NCI-H2107 treated with DMSO at 0.1 percent for 48 hours (cell line): Measurements from ENCODE around the gene KAZALD1.
"Not testable (repeated sequence)": the region's sequence is repeated elsewhere in the genome, so short reads cannot be mapped to it uniquely, and the experiment has no call there.

Source experiments
- DNase-seq: peaks from one replicate; lab custom pipeline; 2025; ENCODE audit not compliant: unreplicated experiment; lab: John Stamatoyannopoulos, UW

Gene KAZALD1

GRCh38 chr10:101029520-101030295, 32.1 kb upstream of the KAZALD1 start:
- no peak for DNase-seq

DNA sequence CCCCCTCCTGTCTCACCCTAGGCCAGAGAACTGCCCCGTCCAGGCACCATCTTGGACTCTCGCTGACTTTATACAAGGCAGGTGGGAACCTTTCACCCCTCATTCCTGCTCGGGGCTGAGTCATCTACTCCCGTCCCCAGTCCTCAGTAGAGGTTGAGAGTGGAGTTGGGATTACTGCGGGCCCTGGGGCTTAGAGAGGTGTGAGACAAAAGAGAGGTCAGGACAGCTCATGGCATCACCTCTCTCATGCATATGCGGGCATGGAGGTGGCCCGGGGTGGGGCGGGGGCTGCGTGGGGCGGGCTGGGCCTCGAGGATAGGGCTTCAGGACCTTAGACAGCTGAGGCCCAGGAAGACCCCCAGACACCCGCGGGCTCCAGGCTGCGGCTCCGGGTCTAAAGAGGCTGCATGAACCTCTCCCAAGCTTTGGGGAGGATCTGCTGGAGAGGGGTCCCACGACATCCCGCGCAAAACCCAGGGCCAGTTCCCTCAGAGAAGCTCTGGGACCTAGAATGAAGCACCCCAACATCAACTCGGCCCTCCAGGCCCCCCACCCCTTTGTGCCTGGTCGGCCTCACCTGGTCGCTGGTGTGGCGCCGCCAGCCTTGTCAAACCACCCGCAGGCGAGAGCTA, 31.2 kb upstream of the KAZALD1 start:
- DNase-seq = no peak

GRCh38 chr10:101031128-101031795, 30.5 kb upstream of the KAZALD1 start, which contains the start of the genes PDZD7 and SFXN3:
Gene PDZD7, minus strand, starts transcription at chr10:101031129. Its CDS starts 910 bp downstream, at chr10:101030219.
Gene SFXN3, plus strand, starts transcription at chr10:101031234. Its CDS starts 3,461 bp downstream, at chr10:101034695.
- DNase-seq = peak; percentile 64

- peak; percentile 13 for DNase-seq
Measured at GRCh38 chr10:101031796-101032636, 29.8 kb upstream of the KAZALD1 start.

GRCh38 chr10:101032637-101033224, 29.1 kb upstream of the KAZALD1 start:
- no peak for DNase-seq

GRCh38 chr10:101033276-101033675, 28.5 kb upstream of the KAZALD1 start:
- DNase-seq = no peak

- not testable (repeated sequence) for DNase-seq
Measured at GRCh38 chr10:101034404-101034803, 27.4 kb upstream of the KAZALD1 start.

- DNase-seq = no peak
Measured at GRCh38 chr10:101035314-101035713, 26.5 kb upstream of the KAZALD1 start.

DNA sequence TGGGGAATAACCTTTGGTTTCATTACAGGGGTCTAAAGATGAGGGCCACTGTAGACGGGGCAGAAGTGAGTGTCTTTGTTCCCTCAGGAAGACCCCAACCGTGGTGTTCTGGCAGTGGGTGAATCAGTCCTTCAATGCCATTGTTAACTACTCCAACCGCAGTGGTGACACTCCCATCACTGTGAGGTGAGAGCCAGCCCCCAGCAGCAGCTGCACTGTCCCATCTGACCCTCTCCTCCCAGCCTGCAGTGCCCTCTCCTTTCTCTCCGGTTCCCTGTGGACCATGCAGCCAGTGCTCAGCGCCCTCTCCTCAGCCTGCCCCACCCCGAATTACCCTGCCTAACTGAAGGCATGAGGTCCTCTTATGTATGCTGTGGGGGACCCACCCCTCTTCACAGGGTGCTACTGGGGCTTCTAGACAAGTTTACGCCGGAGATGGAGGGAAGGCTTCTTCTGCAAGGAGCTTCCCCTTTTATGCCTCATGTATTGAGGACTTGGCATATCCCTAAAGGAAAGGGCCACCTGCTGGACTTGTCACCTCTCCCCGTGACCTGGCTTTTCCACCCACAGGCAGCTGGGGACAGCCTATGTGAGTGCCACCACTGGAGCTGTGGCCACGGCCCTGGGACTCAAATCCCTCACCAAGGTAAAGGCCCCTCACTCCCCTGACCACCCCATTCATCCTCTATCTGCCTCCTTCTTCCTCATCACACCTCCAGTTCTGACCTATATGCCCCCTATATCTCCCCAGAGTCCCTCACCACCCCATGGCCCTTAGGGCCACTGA, 25.7 kb upstream of the KAZALD1 start:
- no peak for DNase-seq

- no peak for DNase-seq
Measured at GRCh38 chr10:101036726-101037125, 25.1 kb upstream of the KAZALD1 start.

- no peak for DNase-seq
Measured at GRCh38 chr10:101038484-101038883, 23.3 kb upstream of the KAZALD1 start.

DNA sequence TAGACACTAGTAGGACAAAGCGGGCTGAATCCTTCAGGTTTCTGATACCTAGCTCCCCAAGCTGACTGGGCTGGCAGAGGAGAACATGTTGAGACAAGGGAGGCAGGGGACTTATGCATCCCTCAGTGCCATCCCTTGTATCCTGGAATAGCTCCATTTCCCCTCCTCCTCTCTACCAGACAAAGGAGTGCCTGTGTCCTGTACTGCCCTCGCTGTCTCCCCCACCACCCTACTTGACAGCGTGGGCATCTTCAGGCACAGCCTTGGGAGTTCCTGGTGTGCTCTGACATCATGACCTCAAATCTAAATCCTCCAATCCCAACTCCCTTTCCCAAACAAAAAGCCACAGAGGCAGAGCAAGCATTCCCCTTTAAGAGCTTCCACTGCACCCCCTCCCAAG, 21.7 kb upstream of the KAZALD1 start:
- DNase-seq = no peak

- no peak for DNase-seq
Measured at GRCh38 chr10:101040851-101041250, 20.9 kb upstream of the KAZALD1 start.

- DNase-seq = peak; percentile 50
Measured at GRCh38 chr10:101041252-101041761, 20.5 kb upstream of the KAZALD1 start.

DNA sequence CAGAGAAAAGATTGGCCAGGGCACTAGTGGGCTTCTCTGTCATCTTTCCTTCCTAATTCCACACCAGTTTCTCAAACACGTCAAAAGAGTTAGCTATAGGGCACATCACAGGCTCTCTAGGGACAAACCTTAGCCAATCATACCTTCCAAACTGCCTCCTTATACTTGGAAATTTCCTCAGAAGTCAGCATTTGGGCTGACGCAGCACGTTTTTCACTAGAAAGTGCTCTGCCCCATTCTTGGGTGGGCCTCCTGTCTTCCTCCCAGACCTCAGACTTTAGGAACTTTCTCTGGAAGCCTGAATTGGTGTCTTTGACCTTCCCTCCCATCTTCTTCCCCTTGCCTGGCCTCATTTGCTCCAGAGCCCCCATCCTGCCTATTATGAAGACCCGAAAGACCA, 19.7 kb upstream of the KAZALD1 start:
- DNase-seq = no peak

GRCh38 chr10:101042667-101043362, 19.0 kb upstream of the KAZALD1 start:
- DNase-seq = peak; percentile 86

GRCh38 chr10:101043363-101043707, 18.5 kb upstream of the KAZALD1 start:
- DNase-seq = no peak

GRCh38 chr10:101044117-101044516, 17.7 kb upstream of the KAZALD1 start:
- DNase-seq = no peak
